Measurements from ENCODE around the gene AMPH. TPM values are rescaled to one million over a fixed set of nuclear protein-coding genes. Genes with fewer than 3 reads are reported as not detected.

AMPH gene
- total RNA-seq, 1 experiment from 2014 or later, result 9.0 TPM

DNA sequence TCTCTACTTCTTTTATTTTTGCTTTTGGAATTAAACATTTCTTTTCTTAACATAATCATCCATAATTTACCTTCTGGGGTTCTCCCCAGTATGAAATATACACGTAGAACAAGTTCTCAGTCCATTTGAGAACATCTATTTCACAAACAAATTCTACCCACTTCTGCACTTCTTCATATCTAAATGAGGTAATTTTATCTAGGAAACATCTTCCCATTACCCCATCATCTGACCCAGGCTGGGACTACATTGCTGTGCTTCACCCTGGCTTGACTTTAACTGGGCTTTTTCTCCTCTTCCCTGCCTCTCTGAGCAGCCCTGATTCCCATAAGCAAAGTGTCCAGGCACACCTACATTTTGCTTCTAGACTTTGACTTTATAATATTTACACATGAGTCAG, 43.3 kb upstream of the AMPH start:
- ChIA-PET CTCF (no interaction called here), POLR2A (no interaction called here)
- Mint-ChIP-seq H3K36me3 (no peaks in the 10 kb centered on the region), H3K27me3 (ENCODE audit: low read depth) (no peaks in the 10 kb centered on the region), H3K27ac (no peak overlapping the region), H3K4me1 (peaks cover 4% of the 10 kb centered on the region), H3K9me3 (no peaks in the 10 kb centered on the region), H3K4me3 (no peak overlapping the region)
- TF ChIP-seq MYBL2 (CRISPR knock-in tag; IDR thresholded peaks at IDR 0.05) (no peak), NR3C1 (CRISPR knock-in tag; conservative IDR thresholded peaks at IDR 0.05; ENCODE audit: low read depth) (no peak), ZNF219 (CRISPR knock-in tag; IDR thresholded peaks at IDR 0.05; ENCODE audit: borderline replicate concordance) (no peak), ZNF263 (CRISPR knock-in tag; IDR thresholded peaks at IDR 0.05; ENCODE audit: low read depth) (no peak), RORB (CRISPR knock-in tag; IDR thresholded peaks at IDR 0.05) (no peak), ZNF396 (CRISPR knock-in tag; IDR thresholded peaks at IDR 0.05; ENCODE audit: borderline replicate concordance) (no peak), SMAD4 (CRISPR knock-in tag; IDR thresholded peaks at IDR 0.05) (no peak)
- TF ChIP-seq, protein P1, sequence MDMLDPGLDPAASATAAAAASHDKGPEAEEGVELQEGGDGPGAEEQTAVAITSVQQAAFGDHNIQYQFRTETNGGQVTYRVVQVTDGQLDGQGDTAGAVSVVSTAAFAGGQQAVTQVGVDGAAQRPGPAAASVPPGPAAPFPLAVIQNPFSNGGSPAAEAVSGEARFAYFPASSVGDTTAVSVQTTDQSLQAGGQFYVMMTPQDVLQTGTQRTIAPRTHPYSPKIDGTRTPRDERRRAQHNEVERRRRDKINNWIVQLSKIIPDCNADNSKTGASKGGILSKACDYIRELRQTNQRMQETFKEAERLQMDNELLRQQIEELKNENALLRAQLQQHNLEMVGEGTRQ (CRISPR knock-in tag; IDR thresholded peaks at IDR 0.05), result no peak
- TF ChIP-seq, protein P2, sequence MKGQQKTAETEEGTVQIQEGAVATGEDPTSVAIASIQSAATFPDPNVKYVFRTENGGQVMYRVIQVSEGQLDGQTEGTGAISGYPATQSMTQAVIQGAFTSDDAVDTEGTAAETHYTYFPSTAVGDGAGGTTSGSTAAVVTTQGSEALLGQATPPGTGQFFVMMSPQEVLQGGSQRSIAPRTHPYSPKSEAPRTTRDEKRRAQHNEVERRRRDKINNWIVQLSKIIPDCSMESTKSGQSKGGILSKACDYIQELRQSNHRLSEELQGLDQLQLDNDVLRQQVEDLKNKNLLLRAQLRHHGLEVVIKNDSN (CRISPR knock-in tag; IDR thresholded peaks at IDR 0.05), result no peak
- ATAC-seq (no peak), DNase-seq (ENCODE audit: low spot score) (no peak)

DNA sequence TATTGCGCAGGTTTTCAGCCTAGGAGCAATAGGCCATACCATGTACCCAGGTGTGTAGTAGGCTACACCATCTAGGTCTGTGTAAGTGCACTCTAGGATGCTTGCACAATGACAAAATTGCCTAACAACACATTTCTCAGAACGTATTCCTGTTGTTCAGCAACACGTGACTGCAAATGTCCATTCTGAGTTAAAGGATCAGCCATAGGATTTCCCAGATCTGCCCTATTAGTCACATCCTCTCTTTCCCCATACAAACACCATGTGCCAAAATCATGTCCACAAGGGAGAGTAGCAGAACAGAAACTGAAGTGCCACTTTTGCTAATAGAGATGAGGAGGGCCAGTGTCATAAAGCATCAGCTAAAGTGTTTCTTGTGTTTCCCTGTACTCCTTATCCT, 42.6 kb upstream of the AMPH start:
- ChIA-PET CTCF (no interaction called here), POLR2A (no interaction called here)
- H3K36me3 Mint-ChIP-seq, result no peaks in the 10 kb centered on the region
- no peak for DNase-seq (ENCODE audit: low spot score)
- H3K4me3 Mint-ChIP-seq, result no peak overlapping the region
- peaks cover 4% of the 10 kb centered on the region for H3K4me1 Mint-ChIP-seq
- ATAC-seq, result no peak
- H3K27me3 Mint-ChIP-seq (ENCODE audit: low read depth), result no peaks in the 10 kb centered on the region
- TF ChIP-seq, protein P3, sequence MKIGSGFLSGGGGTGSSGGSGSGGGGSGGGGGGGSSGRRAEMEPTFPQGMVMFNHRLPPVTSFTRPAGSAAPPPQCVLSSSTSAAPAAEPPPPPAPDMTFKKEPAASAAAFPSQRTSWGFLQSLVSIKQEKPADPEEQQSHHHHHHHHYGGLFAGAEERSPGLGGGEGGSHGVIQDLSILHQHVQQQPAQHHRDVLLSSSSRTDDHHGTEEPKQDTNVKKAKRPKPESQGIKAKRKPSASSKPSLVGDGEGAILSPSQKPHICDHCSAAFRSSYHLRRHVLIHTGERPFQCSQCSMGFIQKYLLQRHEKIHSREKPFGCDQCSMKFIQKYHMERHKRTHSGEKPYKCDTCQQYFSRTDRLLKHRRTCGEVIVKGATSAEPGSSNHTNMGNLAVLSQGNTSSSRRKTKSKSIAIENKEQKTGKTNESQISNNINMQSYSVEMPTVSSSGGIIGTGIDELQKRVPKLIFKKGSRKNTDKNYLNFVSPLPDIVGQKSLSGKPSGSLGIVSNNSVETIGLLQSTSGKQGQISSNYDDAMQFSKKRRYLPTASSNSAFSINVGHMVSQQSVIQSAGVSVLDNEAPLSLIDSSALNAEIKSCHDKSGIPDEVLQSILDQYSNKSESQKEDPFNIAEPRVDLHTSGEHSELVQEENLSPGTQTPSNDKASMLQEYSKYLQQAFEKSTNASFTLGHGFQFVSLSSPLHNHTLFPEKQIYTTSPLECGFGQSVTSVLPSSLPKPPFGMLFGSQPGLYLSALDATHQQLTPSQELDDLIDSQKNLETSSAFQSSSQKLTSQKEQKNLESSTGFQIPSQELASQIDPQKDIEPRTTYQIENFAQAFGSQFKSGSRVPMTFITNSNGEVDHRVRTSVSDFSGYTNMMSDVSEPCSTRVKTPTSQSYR (CRISPR knock-in tag; IDR thresholded peaks at IDR 0.05), result no peak
- TF ChIP-seq SMAD3 (CRISPR knock-in tag; IDR thresholded peaks at IDR 0.05; ENCODE audit: borderline replicate concordance) (no peak), ZNF138 (CRISPR knock-in tag; conservative IDR thresholded peaks at IDR 0.05) (no peak), TCF7 (CRISPR knock-in tag; IDR thresholded peaks at IDR 0.05; ENCODE audit: low read depth) (no peak), CREB1 (CRISPR knock-in tag; IDR thresholded peaks at IDR 0.05) (no peak), NFATC4 (CRISPR knock-in tag; IDR thresholded peaks at IDR 0.05) (no peak)
- TF ChIP-seq, protein P4, sequence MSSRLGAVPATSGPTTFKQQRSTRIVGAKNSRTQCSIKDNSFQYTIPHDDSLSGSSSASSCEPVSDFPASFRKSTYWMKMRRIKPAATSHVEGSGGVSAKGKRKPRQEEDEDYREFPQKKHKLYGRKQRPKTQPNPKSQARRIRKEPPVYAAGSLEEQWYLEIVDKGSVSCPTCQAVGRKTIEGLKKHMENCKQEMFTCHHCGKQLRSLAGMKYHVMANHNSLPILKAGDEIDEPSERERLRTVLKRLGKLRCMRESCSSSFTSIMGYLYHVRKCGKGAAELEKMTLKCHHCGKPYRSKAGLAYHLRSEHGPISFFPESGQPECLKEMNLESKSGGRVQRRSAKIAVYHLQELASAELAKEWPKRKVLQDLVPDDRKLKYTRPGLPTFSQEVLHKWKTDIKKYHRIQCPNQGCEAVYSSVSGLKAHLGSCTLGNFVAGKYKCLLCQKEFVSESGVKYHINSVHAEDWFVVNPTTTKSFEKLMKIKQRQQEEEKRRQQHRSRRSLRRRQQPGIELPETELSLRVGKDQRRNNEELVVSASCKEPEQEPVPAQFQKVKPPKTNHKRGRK (CRISPR knock-in tag; IDR thresholded peaks at IDR 0.05; ENCODE audit: borderline replicate concordance), result no peak
- TF ChIP-seq, protein P5, sequence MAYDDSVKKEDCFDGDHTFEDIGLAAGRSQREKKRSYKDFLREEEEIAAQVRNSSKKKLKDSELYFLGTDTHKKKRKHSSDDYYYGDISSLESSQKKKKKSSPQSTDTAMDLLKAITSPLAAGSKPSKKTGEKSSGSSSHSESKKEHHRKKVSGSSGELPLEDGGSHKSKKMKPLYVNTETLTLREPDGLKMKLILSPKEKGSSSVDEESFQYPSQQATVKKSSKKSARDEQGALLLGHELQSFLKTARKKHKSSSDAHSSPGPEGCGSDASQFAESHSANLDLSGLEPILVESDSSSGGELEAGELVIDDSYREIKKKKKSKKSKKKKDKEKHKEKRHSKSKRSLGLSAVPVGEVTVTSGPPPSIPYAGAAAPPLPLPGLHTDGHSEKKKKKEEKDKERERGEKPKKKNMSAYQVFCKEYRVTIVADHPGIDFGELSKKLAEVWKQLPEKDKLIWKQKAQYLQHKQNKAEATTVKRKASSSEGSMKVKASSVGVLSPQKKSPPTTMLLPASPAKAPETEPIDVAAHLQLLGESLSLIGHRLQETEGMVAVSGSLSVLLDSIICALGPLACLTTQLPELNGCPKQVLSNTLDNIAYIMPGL (CRISPR knock-in tag; IDR thresholded peaks at IDR 0.05), result no peak
- H3K27ac Mint-ChIP-seq, result no peak overlapping the region
- H3K9me3 Mint-ChIP-seq, result no peaks in the 10 kb centered on the region
